HG03521 (cell line): ENCODE results near the gene ANKRD11.
"Not testable (repeated sequence)": the region's sequence is repeated elsewhere in the genome, so short reads cannot be mapped to it uniquely, and the experiment has no call there.

Experiments used
- ATAC-seq: cut with Tn5 transposase; IDR thresholded peaks from one replicate; pipeline ENCODE4 v1.9.1; 2021; ENCODE audit warnings: mild to moderate bottlenecking, moderate library complexity; ENCODE audit not compliant: unreplicated experiment

ANKRD11 gene

GRCh38 chr16:89370601-89371000, 119.8 kb downstream of the ANKRD11 start:
- no peak for ATAC-seq

DNA sequence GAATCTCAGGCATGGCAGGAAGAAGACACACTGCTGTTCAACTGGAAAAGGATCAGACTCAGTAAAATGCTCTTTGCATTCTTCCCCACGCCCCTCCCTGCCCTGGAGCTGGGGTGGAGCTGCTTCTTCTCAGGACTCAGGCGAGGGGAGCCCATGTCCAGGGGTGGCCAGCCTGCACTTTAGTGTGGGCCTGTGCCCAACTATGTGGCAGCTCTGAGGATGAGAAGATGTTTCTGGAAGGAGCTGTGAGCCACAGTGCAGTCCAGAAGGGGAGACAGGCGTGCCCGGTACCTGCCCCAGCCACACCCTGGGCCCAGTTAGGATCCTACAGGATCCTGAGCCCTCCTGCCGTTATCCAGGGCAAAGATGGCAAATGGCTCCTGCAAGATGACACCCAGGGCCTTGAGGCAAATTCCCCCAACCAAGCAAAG, 120.3 kb downstream of the ANKRD11 start:
- ATAC-seq, result no peak

DNA sequence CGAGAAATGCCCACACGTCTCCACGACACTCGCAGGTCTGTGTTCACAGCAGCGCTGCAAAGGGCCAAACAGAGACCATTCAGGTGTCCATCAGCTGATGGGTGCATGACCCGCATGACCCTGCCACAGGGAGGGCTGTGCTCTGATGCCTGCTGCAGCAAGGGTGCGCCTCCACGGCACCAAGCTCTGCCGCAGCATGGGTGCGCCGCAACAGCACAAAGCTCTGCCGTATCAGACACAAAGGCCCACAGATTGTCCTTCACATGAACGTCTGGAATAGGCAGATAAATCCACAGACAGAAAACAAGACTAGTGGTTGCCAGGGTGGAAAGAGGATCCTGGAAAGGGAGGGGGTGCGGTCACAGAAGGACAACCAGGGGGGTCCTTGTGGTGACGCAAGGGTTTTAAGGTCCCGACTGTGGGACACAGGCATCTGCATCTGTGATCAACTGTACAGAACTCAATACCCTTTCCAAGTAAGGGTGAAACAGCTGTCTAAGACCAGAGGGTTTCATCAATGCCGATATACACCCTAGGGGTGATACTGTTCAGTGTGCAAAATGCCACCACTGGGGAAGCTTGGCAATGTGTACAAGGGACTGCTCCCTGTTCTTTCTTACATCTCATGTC, 121.0 kb downstream of the ANKRD11 start:
- ATAC-seq, result no peak

DNA sequence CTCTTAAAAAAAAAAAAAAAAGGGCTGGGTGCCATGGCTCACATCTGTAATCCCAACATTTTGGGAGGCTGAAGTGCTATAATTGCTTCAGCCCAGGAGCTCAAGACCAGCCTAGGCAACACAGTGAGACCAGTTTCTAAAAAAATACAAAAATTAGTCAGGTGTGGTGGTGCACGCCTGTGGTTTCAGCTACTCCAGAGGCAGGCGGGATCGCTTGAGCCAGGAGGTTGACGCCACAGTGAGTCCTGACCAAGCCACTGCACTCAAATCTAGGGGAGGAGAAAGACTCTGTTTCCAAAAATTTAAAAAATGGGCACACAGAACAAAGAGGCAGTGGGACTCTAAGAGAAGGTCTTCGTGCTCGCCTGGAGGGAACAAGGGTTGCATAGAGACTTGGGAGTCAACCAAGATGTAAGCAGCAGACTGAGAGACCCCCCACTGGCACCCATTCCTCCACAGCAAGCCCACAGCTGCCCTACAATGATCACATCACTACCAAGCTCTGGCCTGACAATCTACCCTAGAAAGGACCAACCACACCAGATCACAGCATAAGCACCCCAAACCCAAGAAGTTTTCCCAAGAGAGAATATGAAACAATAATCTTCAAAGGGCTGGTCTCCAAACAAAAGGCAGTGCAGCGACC, 121.6 kb downstream of the ANKRD11 start:
- ATAC-seq, result no peak

- ATAC-seq, result no peak
These were observed 122.8 kb downstream of the ANKRD11 start for GRCh38 chr16:89367538-89367915.

GRCh38 chr16:89366561-89367537, 123.5 kb downstream of the ANKRD11 start:
- no peak for ATAC-seq

DNA sequence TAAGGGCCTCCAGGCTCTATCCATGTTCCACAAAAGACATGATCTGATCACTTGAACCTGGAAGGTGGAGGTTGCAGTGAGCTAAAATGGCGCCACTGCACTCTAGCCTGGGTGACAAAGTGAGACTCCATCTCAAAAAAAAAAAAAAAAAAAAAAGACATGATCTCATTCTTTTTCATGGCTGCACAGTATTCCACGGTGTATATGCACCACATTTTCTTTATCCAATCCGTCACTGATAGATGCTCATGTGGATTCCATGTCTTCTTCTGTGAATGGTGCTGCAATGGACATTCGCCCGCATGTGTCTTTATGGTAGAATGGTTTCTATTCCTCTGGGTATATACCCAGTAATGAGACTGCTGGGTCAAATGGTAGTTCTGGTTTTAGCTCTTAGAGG, 124.4 kb downstream of the ANKRD11 start:
- no peak for ATAC-seq

DNA sequence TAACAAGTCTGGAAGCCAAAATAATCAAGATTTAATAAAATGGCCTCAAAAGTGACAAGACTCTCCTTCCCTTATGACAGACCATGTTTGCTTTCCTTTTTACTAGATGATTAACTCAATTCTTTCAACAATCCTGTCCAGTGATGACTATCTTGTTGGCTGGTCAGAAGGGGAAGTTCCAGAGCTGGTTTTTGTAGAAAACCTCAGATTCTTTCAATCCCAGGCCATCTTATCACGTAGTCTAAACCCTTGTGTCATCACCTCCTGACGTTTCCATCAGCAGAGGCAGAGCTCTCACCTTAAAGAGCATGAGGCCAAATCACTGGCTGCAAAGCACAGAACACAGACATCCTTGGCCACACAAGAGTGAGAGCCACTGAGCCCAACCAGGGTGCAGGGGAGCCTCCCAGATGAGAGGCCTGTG, 125.3 kb downstream of the ANKRD11 start:
- no peak for ATAC-seq

- ATAC-seq, result no peak
These were observed 125.8 kb downstream of the ANKRD11 start for GRCh38 chr16:89364606-89365005.

- no peak for ATAC-seq
These were observed 126.6 kb downstream of the ANKRD11 start for GRCh38 chr16:89363621-89364393.

GRCh38 chr16:89362540-89363223, 127.7 kb downstream of the ANKRD11 start:
- not testable (repeated sequence) for ATAC-seq

DNA sequence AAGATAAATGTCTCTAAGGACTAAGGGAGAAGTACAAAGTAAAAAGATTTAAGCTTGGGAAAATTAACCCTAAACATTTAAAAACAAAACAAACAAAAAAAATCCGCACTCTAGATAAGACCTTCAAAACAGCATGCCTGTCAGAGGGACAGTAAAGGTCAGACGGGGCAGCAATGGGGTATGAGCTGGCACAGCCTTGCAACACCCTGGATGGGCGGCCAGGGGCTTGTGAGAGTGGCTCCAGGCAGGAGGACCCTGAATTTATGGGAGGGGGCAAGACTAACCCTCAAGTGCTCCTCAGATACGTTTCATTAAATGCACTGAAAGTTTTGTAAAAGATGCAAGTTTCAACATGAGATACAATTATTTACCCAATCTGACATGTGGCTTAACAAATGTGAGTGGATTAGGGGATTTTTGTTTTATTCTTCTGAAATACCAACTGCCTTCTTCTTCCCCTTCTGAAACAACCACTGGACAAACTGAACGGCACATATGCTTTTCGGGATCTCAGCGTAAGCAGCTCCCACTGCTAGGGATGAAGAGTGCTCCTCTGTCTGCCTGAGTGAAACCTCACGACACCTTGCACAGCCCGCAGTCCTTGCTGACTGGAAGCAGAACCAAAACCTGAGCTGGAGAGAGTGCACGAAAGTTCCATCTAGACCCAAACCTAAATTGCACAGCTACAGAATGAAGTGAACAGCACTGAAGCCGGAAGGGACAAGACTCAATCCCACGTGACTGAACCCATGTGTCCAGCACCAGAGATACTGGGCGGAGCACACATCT, 128.4 kb downstream of the ANKRD11 start:
- ATAC-seq, result no peak

- ATAC-seq, result peak; percentile 38
These were observed 129.5 kb downstream of the ANKRD11 start for GRCh38 chr16:89360760-89361435.

- no peak for ATAC-seq
These were observed 130.9 kb downstream of the ANKRD11 start for GRCh38 chr16:89359264-89360147.

DNA sequence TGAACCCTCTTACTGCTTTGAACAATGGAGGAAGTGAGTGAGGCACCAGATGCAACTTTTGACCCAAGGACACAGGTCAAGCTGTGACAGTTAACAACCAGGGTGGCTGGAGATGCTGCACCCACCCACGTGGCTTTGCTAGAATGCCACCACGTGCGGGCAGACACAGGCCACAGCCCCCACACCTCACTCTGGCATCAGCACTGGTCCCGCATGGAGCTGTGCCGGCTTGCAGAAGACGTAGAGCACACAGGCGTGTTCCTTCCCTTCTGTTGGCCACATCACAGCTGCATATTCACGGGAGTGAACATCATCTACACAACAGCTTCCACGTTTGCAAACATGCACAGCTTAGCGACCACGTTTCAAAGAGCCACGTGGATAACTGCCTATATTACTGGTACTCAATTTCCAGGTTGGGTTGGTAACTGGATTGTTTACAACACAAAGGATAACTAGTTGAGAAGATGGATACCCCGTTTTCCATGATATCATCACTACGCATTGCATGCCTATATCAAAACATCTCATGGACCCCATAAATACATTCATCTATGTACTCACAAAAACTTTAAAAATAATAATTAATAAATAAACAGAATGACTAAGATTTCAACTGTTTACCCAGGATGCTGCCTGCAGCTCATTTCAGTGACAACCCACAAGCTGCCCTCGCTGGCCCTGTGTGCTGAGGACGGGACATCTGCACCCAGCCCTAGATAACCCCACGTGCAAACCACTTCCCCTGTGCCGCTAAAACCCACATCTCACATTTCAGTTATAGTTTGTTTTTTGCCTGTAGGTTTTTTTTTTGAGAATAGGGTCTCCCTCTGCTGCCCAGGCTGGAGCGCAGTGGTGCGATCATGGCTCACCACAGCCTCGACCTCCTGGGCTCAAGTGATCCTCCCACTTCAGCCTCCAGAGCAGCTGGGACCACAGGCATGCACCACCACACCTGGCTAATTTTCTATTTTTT, 132.0 kb downstream of the ANKRD11 start:
- ATAC-seq, result no peak

GRCh38 chr16:89357055-89357816, 133.1 kb downstream of the ANKRD11 start:
- ATAC-seq, result no peak
